ENCODE data around the gene SNX24.

- no peak for TF ChIP-seq POLR2A (IDR thresholded peaks at IDR 0.05)
- TF ChIP-seq CTCF (IDR thresholded peaks at IDR 0.05): no peak
- no peak for TF ChIP-seq POLR2AphosphoS5 (IDR thresholded peaks at IDR 0.05)
- TF ChIP-seq EP300 (IDR thresholded peaks at IDR 0.05): no peak
Observed at GRCh38 chr5:123000731-123001130, 155.3 kb downstream of the SNX24 start.
